Suprapubic skin (tissue), 4 donors: ENCODE measurements around the gene PABPN1L.

Experiments
- POLR2A ChIP-seq, 2 donors: fragments of 450-650 bp; IDR thresholded peaks; one replicate each; pipeline ENCODE4 v1.6.1; 2017; ENCODE audit warnings: antibody characterized with exemption in 2 of 2, mild to moderate bottlenecking in 2 of 2, moderate library complexity in 2 of 2
- POLR2AphosphoS5 ChIP-seq, 3 donors: sonication (generic); formaldehyde crosslinking; IDR thresholded peaks; one replicate each; pipeline ENCODE4 v1.6.1; 2017; ENCODE audit warnings: antibody characterized with exemption in 3 of 3
- TF ChIP-seq, protein P1 (sequence below), 2 donors: fragments of 200-600 bp in 1 of 2; fragments of 450-650 bp in 1 of 2; sonication (generic) in 1 of 2; IDR thresholded peaks; one replicate each; pipeline ENCODE4 v1.5.1; 2016 to 2019; ENCODE audit warnings: antibody characterized with exemption in 2 of 2, mild to moderate bottlenecking in 1 of 2, moderate library complexity in 1 of 2

DNA sequence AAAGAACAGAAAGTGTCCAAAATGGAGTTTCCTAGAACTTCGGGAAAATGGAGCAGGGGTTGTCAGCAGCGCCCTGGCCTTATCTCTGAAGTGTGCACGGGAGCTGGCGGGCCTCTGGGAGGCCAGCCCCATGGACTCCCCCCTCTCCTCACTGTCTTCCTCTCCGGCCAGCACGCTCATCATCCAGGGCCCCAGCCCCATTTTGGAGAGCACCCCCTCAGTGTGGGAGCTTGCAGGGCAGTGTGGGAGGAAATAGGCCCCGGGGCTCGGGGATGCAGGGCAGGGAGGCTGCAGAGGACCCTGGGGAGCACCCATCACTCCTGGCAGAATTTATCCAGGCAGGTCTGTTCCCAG, 4.9 kb upstream of the PABPN1L start:
- no peak for TF ChIP-seq POLR2AphosphoS5 (IDR thresholded peaks at IDR 0.05)
- TF ChIP-seq, protein P1, sequence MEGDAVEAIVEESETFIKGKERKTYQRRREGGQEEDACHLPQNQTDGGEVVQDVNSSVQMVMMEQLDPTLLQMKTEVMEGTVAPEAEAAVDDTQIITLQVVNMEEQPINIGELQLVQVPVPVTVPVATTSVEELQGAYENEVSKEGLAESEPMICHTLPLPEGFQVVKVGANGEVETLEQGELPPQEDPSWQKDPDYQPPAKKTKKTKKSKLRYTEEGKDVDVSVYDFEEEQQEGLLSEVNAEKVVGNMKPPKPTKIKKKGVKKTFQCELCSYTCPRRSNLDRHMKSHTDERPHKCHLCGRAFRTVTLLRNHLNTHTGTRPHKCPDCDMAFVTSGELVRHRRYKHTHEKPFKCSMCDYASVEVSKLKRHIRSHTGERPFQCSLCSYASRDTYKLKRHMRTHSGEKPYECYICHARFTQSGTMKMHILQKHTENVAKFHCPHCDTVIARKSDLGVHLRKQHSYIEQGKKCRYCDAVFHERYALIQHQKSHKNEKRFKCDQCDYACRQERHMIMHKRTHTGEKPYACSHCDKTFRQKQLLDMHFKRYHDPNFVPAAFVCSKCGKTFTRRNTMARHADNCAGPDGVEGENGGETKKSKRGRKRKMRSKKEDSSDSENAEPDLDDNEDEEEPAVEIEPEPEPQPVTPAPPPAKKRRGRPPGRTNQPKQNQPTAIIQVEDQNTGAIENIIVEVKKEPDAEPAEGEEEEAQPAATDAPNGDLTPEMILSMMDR (IDR thresholded peaks at IDR 0.05), result no peak
- TF ChIP-seq POLR2A (IDR thresholded peaks at IDR 0.05), result no peak
